HG02840 (cell line): ENCODE data around the gene CYP2E1.
"Not testable (repeated sequence)": the region's sequence is repeated elsewhere in the genome, so short reads cannot be mapped to it uniquely, and the experiment has no call there.

Experiments
- ATAC-seq: cut with Tn5 transposase; IDR thresholded peaks from one replicate; pipeline ENCODE4 v1.9.1; 2021; ENCODE audit warnings: mild to moderate bottlenecking, moderate library complexity, moderate number of reproducible peaks; ENCODE audit not compliant: unreplicated experiment, low FRiP score

The CYP2E1 gene

DNA sequence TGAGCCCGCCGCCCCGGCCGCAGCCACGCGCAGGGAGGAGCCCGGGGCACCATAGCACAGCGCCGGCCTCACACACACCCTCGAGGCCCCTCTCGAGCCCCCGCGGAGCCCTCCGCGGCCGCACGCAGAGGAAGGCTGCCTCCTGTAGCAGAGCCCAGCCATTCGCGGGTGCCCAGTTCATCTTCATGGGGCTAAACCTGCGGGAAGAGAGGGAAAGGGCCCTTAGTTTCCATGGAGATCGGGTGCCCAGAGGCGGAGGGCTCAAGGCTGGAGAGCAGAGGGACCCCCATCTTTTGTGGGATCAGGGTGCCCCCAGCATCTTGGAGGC lies 41.1 kb downstream of the CYP2E1 start:
- no peak for ATAC-seq

DNA sequence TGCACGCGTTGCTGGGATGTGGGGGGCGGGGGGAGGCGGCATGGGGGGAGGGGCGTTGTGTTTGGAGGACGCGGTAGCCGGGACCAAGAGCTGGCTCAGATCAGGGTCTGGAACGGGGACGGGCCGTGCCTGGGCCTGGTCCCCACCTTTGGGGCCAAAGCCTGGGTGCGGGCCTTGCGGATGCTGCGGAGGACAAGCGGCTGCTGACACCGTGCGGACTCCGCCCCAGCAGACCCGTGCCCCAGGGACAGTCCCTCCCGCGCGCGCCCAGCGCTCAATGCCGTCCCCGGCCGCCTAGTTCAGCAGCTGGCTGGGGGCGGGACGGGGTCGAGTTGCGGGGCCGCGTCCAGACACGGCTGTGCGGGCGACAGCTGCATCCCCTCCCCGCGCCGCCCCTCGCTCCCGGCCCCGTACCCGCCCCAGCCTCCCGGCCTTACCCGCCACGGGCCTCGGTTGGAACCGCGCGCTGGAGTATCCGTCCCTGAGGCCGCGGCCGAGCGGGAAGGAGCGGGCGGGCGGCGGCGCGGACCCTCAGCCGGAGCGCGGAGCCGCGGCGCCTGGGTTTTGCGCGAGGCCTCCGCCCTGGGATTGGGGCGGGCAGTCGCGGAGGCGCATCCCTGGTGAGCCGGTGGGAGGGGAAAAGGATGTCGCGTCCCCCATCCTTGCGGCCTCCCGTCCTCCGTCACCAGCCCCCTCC lies 41.8 kb downstream of the CYP2E1 start:
- ATAC-seq: not testable (repeated sequence)

GRCh38 chr10:133569801-133570200 lies 42.6 kb downstream of the CYP2E1 start:
- ATAC-seq: not testable (repeated sequence)

- not testable (repeated sequence) for ATAC-seq
Measured at GRCh38 chr10:133572055-133572454, 44.9 kb downstream of the CYP2E1 start.

DNA sequence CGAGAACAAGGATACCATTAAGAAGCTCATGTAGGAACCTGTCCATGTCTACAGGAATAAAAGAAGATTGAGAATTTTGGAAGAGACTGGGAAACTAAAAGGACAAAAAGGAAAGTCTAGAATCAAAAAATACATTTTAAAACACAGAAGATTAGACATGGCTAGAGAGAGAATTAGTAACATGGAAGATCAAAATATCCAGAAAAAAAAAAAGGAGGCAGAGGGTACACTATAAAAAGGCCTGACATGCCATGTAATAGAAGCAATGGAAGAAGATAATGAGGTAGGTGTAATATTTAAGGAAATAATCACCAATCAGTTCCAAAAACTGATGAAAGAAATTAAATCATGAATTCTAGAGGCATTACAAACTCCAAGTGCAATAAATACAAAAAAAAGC lies 46.3 kb downstream of the CYP2E1 start:
- not testable (repeated sequence) for ATAC-seq

DNA sequence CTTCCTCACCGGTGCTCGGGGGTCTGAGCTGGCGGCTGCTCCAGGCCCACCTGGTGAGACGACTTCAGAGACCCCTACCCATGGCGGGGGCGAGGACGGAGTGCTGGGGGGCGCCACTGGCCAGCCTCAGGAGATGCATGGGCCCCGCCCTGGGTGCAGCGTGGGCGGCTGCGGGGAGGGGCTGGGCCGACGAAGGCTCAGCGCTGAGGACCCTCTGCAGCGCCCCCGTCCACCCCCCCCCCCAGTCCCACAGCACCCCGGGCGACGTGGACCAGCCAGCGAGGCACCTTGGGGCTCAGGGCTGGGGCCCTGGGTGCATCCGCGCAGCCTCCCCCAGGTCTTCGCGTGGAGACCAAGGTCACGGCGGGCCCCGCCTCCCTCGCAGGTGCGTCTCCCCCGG lies 49.9 kb downstream of the CYP2E1 start:
- ATAC-seq: not testable (repeated sequence)
